ENCODE results near the gene MTOR. TPM values are rescaled to one million over a fixed set of nuclear protein-coding genes. Genes with fewer than 3 reads are reported as not detected.
A peak's percentile ranks its signal among the peaks of the same experiment; 100 is the strongest.

The MTOR gene
- total and polyA plus RNA-seq, 2 donors (not counting 3 experiments of a cell fraction or from before 2014, with no cell fraction given): 33.5 to 50.4 TPM

GRCh38 chr1:11058595-11059154, 203.7 kb downstream of the MTOR start:
- no TSS peak for BruUV-seq (replicated peaks)
- H3K9me3 ChIP-seq (replicated peaks; ENCODE audit: control insufficient read depth, insufficient read depth, low read length): no peaks in the 10 kb centered on the region
- TF ChIP-seq JUN (IDR thresholded peaks at IDR 0.05; ENCODE audit: borderline replicate concordance, insufficient read depth, insufficient read length, low read depth) (no peak), POLR2AphosphoS5 (IDR thresholded peaks at IDR 0.05; ENCODE audit: insufficient read depth, low read depth, low read length) (no peak), FOS (IDR thresholded peaks at IDR 0.05; ENCODE audit: borderline replicate concordance, insufficient read depth, low read length) (no peak), MYC (IDR thresholded peaks at IDR 0.05; ENCODE audit: low read depth, low read length) (no peak), GATA2 (IDR thresholded peaks at IDR 0.05; ENCODE audit: insufficient read depth, insufficient read length, low read depth, low read length) (no peak), MAX (IDR thresholded peaks at IDR 0.05; ENCODE audit: insufficient read depth, insufficient read length) (no peak), CTCF (IDR thresholded peaks at IDR 0.05; ENCODE audit: extremely low read depth in 1 of 2, insufficient read depth in 1 of 2, low read depth in 1 of 2, low read length in 2 of 2) (no peak), POLR2A (IDR thresholded peaks at IDR 0.05; ENCODE audit: low read depth, low read length) (no peak), EZH2 (IDR thresholded peaks at IDR 0.05; ENCODE audit: borderline replicate concordance, low read depth, low read length, severe bottlenecking) (no peak)
- H3K9ac ChIP-seq (replicated peaks; ENCODE audit: extremely low read depth, insufficient read depth, low read length): peak overlapping the region; percentile 57
- no peak for FAIRE-seq
- CTCF ChIA-PET: interaction anchor here (3.1 kb wide), 1 partner anchor 21 kb away, joined by 21 read pairs; no protein-coding TSS in a partner anchor
- dilution Hi-C loops (cut with MboI; ENCODE audit: extremely low pct_ligation_motif_present, low sequenced_read_pairs): no loop called here
- H3K4me2 ChIP-seq (ENCODE audit: insufficient read depth, low read length): peak overlapping the region; percentile 58
- no peak for DNase-seq (ENCODE audit: low read depth, low spot score)
- no peak overlapping the region for H3K27ac ChIP-seq (ENCODE audit: insufficient read depth, low read depth, low read length)
- H3K9me1 ChIP-seq (replicated peaks; ENCODE audit: control insufficient read depth, extremely low read depth, insufficient read depth, low read length): no peaks in the 10 kb centered on the region
- H3K4me1 ChIP-seq (ENCODE audit: control insufficient read depth, extremely low read depth, insufficient read depth, low read length): peaks cover 13% of the 10 kb centered on the region
- peaks cover 20% of the 10 kb centered on the region for H3K79me2 ChIP-seq (ENCODE audit: control insufficient read depth, insufficient read depth, low read length)
- peak overlapping the region; percentile 56 to 89 (median 71) for H3K4me3 ChIP-seq (replicated peaks in 1 of 3; ENCODE audit: insufficient read depth in 1 of 3, low read depth in 1 of 3, low read length in 3 of 3)
- POLR2A ChIA-PET: no interaction called here
- H3K36me3 ChIP-seq (ENCODE audit: control insufficient read depth in 2 of 2, extremely low read depth in 1 of 2, insufficient read depth in 2 of 2, low read length in 2 of 2): peaks cover 0 to 14% of the 10 kb centered on the region in 2 experiments
- H3K27me3 ChIP-seq (ENCODE audit: control insufficient read depth in 2 of 2, insufficient read depth in 2 of 2, low read length in 2 of 2): no peaks in the 10 kb centered on the region
- intact Hi-C loops (cut with micrococcal nuclease): no loop called here
- H4K20me1 ChIP-seq (replicated peaks; ENCODE audit: control insufficient read depth, extremely low read depth, insufficient read depth, low read length): no peaks in the 10 kb centered on the region
- peak overlapping the region; percentile 8 for H2AFZ ChIP-seq (ENCODE audit: low read depth, low read length)

Measured in endothelial cell of umbilical vein (primary cell).